ENCODE data around the gene IGFBP6. TPM values are rescaled to one million over a fixed set of nuclear protein-coding genes. Genes with fewer than 3 reads are reported as not detected.

IGFBP6 gene
- total and polyA plus RNA-seq, 9 of the 15 experiments (the other 6 are each of a cell fraction or from before 2014, with no cell fraction given) = 0.15 to 1.4 (median 0.54) TPM

DNA sequence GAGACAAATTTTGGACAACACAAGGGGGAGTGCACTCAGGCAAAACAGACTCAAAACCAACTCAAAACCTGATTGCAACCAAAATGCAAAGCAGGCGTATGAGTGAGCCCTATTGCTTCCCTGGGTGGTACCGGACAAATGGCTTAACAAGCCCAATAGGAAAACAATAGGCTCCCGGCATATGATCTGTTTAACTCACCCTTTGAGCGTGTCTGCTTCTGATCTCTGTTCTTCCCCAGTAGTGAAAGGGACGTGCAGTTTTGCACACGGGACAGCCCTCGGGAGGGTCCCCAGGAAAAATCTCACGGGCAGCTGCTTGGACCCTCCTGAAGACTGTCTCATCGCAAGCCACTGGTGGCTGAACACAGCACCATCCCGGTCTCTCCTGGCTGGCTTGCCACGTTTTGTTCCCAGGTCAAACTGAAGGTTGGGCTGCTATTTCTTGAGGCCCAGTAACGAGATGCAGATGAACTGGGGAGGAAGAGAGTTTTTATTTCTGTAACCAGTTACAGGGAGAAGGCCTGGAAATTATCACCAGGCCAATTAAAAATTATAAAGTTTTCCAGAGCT, 15.8 kb downstream of the IGFBP6 start:
- Histone ChIP-seq H3K27me3 (ENCODE audit: control insufficient read depth in 2 of 2, insufficient read depth in 2 of 2, low read length in 2 of 2) (no peaks in the 10 kb centered on the region), H3K9me3 (replicated peaks; ENCODE audit: control insufficient read depth, insufficient read depth, low read depth, low read length) (no peaks in the 10 kb centered on the region), H3K4me3 (no peak overlapping the region), H3K4me1 (replicated peaks in 1 of 2; ENCODE audit: control insufficient read depth in 2 of 2, insufficient read depth in 2 of 2, low read length in 2 of 2) (peaks cover 4 to 8% of the 10 kb centered on the region in 2 experiments; a peak in 3 of 5 replicates), H3K9me1 (ENCODE audit: control insufficient read depth, insufficient read depth, low read length) (no peaks in the 10 kb centered on the region), H3K79me2 (ENCODE audit: control insufficient read depth, insufficient read depth, low read length) (no peaks in the 10 kb centered on the region), H3K36me3 (ENCODE audit: control insufficient read depth, insufficient read depth, low read length) (no peaks in the 10 kb centered on the region), H3K4me2 (ENCODE audit: insufficient read depth, low read length) (no peak overlapping the region), H4K20me1 (replicated peaks; ENCODE audit: control insufficient read depth, insufficient read depth, low read length) (no peaks in the 10 kb centered on the region), H3K27ac (ENCODE audit: extremely low read depth, low read depth, low read length) (no peak overlapping the region), H2AFZ (ENCODE audit: low read depth, low read length) (peak overlapping the region; percentile 42), H3K9ac (ENCODE audit: insufficient read depth in 1 of 2, low read depth in 2 of 2, low read length in 2 of 2) (peak overlapping the region in 1 of 2 experiments; percentile 60; a peak in 1 of 4 replicates)
- POLR2A ChIA-PET = interaction anchor here (0.7 kb wide), 1 partner anchor 10 kb away, joined by 3 read pairs; the partner anchor contains the start of gene SOAT2
- no TSS peak for BruUV-seq (replicated peaks)
- 68% methylated on average over 12 of the region's 12 CpGs for WGBS (ENCODE audit: insufficient coverage, low coverage, missing lambda C conversion rate)
- in situ Hi-C loops (cut with MboI) = no loop called here
- ATAC-seq = no peak
- TF ChIP-seq SMARCA5 (IDR thresholded peaks at IDR 0.05) = no peak
- no peak for TF ChIP-seq PTTG1 (tag; IDR thresholded peaks at IDR 0.05; ENCODE audit: low read depth)
- no peak for TF ChIP-seq PHF20 (IDR thresholded peaks at IDR 0.05; ENCODE audit: partially characterized antibody)
- TF ChIP-seq GATA2 (CRISPR knock-in tag; IDR thresholded peaks at IDR 0.05) = no peak
- TF ChIP-seq, protein P1, sequence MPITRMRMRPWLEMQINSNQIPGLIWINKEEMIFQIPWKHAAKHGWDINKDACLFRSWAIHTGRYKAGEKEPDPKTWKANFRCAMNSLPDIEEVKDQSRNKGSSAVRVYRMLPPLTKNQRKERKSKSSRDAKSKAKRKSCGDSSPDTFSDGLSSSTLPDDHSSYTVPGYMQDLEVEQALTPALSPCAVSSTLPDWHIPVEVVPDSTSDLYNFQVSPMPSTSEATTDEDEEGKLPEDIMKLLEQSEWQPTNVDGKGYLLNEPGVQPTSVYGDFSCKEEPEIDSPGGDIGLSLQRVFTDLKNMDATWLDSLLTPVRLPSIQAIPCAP (CRISPR knock-in tag; IDR thresholded peaks at IDR 0.05; ENCODE audit: borderline replicate concordance) = no peak
- intact Hi-C loops (cut with micrococcal nuclease) = no loop called here
- no peak for FAIRE-seq
- CTCF ChIA-PET (ENCODE audit: low intra/inter-chr PET ratio) = no interaction called here
- peak in 1 of 4 experiments; percentile 2 for DNase-seq (ENCODE audit: extremely low read depth in 1 of 4, low spot score in 3 of 4)

DNA sequence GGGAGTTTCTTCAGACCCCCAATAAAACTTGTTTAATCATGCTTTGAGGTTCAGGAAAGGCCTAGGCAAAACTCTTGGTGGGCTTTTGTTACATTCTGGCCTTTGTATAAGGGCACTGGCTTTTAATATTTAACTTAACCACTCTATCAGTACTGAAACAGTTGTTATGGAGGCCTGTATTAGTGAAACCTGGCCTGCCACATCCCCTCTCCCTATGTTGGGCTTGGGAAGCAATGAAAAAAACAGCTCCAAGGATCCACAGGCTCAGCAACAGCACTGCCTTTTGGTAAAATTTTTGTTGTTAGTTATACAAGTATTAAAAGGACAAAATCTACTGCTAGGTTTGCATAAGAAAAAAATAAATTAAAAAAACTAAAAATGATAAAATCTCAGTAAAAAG, 16.5 kb downstream of the IGFBP6 start:
- H3K79me2 ChIP-seq (ENCODE audit: control insufficient read depth, insufficient read depth, low read length) = no peaks in the 10 kb centered on the region
- no peaks in the 10 kb centered on the region for H3K27me3 ChIP-seq (ENCODE audit: control insufficient read depth in 2 of 2, insufficient read depth in 2 of 2, low read length in 2 of 2)
- CTCF ChIA-PET (ENCODE audit: low intra/inter-chr PET ratio) = no interaction called here
- peaks cover 4 to 8% of the 10 kb centered on the region in 2 experiments; a peak in 3 of 5 replicates for H3K4me1 ChIP-seq (replicated peaks in 1 of 2; ENCODE audit: control insufficient read depth in 2 of 2, insufficient read depth in 2 of 2, low read length in 2 of 2)
- no peaks in the 10 kb centered on the region for H3K9me1 ChIP-seq (ENCODE audit: control insufficient read depth, insufficient read depth, low read length)
- H3K4me3 ChIP-seq = no peak overlapping the region
- H3K27ac ChIP-seq (ENCODE audit: extremely low read depth, low read depth, low read length) = no peak overlapping the region
- H3K36me3 ChIP-seq (ENCODE audit: control insufficient read depth, insufficient read depth, low read length) = no peaks in the 10 kb centered on the region
- POLR2A ChIA-PET = interaction anchor here (0.7 kb wide), 1 partner anchor 11 kb away, joined by 3 read pairs; the partner anchor contains the start of gene SOAT2
- TF ChIP-seq FOXA3 (CRISPR knock-in tag; conservative IDR thresholded peaks at IDR 0.05 in 1 of 2, IDR thresholded peaks at IDR 0.05 in 1 of 2) (no peak), BCOR (IDR thresholded peaks at IDR 0.05) (no peak), RFX7 (CRISPR knock-in tag; IDR thresholded peaks at IDR 0.05) (no peak), GATAD2A (IDR thresholded peaks at IDR 0.05) (no peak), SRF (CRISPR knock-in tag; IDR thresholded peaks at IDR 0.05) (no peak), TSC22D4 (tag; IDR thresholded peaks at IDR 0.05) (no peak), ZFP36 (IDR thresholded peaks at IDR 0.05; ENCODE audit: low read depth, low read length, partially characterized antibody) (no peak), GATA2 (CRISPR knock-in tag; IDR thresholded peaks at IDR 0.05) (no peak), TCF3 (CRISPR knock-in tag; IDR thresholded peaks at IDR 0.05) (no peak)
- TF ChIP-seq, protein P2, sequence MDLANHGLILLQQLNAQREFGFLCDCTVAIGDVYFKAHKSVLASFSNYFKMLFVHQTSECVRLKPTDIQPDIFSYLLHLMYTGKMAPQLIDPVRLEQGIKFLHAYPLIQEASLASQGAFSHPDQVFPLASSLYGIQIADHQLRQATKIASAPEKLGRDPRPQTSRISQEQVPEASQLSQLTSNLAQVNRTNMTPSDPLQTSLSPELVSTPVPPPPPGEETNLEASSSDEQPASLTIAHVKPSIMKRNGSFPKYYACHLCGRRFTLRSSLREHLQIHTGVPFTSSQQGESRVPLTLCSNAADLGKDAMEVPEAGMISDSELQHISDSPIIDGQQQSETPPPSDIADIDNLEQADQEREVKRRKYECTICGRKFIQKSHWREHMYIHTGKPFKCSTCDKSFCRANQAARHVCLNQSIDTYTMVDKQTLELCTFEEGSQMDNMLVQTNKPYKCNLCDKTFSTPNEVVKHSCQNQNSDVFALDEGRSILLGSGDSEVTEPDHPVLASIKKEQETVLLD (IDR thresholded peaks at IDR 0.05) = no peak
- TF ChIP-seq, protein P3, sequence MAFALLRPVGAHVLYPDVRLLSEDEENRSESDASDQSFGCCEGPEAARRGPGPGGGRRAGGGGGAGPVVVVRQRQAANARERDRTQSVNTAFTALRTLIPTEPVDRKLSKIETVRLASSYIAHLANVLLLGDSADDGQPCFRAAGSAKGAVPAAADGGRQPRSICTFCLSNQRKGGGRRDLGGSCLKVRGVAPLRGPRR (CRISPR knock-in tag; IDR thresholded peaks at IDR 0.05) = no peak
- no peaks in the 10 kb centered on the region for H4K20me1 ChIP-seq (replicated peaks; ENCODE audit: control insufficient read depth, insufficient read depth, low read length)
- intact Hi-C loops (cut with micrococcal nuclease) = no loop called here
- no peak for ATAC-seq
- BruUV-seq (replicated peaks) = no TSS peak
- no peak overlapping the region for H3K4me2 ChIP-seq (ENCODE audit: insufficient read depth, low read length)
- H2AFZ ChIP-seq (ENCODE audit: low read depth, low read length) = no peak overlapping the region
- no peaks in the 10 kb centered on the region for H3K9me3 ChIP-seq (replicated peaks; ENCODE audit: control insufficient read depth, insufficient read depth, low read depth, low read length)
- no peak overlapping the region for H3K9ac ChIP-seq (ENCODE audit: insufficient read depth in 1 of 2, low read depth in 2 of 2, low read length in 2 of 2)
- peak in 1 of 4 experiments; percentile 3 for DNase-seq (ENCODE audit: extremely low read depth in 1 of 4, low spot score in 3 of 4)
- in situ Hi-C loops (cut with MboI) = no loop called here
- no peak for FAIRE-seq
